ENCODE measurements around the gene CACNA1I.

- no peak for TF ChIP-seq CTCF (conservative IDR thresholded peaks at IDR 0.05)
- TF ChIP-seq ZFX (IDR thresholded peaks at IDR 0.05) = no peak
These were observed 116.4 kb downstream of the CACNA1I start for GRCh38 chr22:39686776-39687525.
